GM19239 (cell line): ENCODE data around the gene PPFIA1.
"Not testable (repeated sequence)": the region's sequence is repeated elsewhere in the genome, so short reads cannot be mapped to it uniquely, and the experiment has no call there.

ENCODE experiments used
- DNase-seq: peaks from one replicate; pipeline ENCODE4 v3.0.0; 2011; ENCODE audit warnings: low spot score; ENCODE audit not compliant: insufficient read length
- FAIRE-seq: peaks from 2 replicates; lab custom pipeline; 2011; peaks lifted over from hg19 to GRCh38; lab: Jason Lieb, UNC

The PPFIA1 gene

GRCh38 chr11:70381872-70382861, 111.7 kb downstream of the PPFIA1 start:
- DNase-seq (no peak), FAIRE-seq (no peak)

DNA sequence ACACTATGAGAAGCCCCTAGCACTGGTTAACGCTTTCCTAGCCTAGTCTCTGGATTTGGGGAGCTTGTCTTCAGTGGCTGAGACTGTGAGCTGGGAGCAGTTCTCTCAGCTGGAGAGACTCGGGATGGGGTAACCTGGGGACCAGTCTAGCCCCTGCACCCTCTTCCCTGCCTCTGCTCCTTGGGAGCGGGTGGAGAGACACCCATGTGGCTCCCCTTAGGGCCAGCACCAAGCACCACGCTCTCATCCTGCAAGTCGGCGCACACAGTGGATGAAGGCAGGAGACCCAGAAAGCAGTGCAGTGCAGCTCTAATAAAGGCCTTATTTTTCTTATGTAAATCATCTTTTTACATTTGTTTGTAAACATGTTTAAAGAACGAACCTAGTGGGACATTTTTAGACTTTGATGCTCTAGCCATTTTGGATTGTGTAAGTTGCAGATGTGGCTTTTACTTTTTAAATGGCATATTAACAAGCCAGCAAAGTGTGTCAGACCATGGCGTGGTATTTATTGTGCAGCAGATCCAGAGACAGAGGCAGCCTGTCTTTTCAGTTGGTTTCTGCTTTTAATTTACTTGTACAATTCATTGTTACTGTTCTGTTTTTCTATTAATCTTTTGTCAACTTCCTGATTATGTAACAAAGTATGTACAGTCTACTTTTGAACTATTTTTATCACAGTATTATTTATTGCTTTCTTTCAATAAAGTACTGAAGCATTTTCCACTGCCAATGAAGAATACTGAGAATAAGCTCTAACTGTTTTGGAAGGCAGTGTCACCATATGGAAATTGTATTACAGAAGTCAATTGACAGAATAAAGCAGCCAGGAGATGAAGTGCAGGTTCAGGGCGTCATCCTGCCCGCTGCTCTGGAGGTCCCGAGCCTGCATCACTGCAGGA, 113.4 kb downstream of the PPFIA1 start:
- no peak for FAIRE-seq

DNA sequence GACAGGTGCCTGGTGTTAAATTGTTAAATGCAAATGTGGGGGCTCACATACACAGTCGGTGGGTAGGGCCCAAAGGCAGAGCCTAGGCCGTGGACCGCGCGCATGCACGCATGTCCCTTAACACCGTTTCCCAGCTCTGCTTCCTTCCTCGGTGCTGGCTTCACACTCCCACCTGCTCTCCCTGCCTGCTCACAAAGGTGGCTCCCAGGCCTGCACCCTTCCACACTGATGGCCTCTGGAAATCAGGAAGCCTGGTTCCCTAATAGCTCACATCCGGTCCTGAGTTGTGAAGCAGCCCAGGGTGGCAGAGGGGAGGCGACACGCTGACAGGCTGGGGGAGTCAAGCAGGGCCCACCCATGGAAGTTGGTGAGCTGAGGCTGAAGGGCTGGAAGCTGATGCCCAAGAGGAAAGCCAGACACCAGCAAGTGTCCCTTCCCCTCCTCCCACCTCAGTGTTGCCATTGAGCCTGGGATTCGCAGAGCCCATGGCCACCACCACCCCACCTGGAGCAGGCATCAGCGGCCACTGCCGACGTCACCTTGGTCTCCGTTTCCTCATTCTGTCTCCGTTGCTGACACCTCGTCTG, 114.2 kb downstream of the PPFIA1 start:
- DNase-seq (no peak), FAIRE-seq (no peak)

More for the DNA sequence above, 113.4 kb downstream of the PPFIA1 start:
- DNase-seq: no peak

DNA sequence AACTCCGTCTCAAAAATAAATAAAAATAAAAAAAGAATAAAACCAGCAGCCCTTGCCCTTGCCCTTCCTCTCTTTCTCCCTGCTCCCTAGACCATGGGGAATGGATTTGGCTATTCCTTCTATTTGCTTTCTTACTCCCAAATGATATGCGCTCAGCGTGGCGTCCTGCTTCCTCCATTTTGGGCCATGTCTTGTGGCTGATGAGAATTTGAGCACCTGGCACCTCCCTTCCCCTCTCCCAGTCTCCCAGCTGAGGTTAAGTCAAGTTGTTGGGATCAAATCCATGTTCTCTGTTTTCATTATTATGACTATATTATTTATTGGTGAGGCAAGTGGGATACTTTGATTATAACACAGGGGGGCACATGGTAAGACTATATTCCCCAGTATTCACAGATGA, 117.1 kb downstream of the PPFIA1 start:
- FAIRE-seq (no peak), DNase-seq (no peak)

DNA sequence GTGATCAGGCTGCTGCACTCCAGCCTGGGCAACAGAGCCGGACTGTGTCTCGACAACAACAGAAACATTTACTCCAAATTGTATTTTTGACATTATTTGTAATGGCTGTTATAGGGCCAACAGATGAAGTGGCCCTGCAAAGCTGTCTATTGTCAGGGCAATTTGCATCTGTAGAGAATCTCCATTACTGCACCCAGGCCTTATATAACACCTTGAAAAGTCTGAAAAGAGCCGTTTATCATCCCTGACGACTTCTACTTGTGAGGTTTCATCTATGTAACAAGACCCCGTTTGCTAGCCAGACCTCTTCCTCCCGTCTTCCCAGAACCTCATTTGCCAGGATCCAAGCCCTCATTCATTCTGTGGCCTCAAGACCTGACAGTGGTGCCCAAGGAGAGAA, 118.7 kb downstream of the PPFIA1 start:
- DNase-seq: no peak
- no peak for FAIRE-seq

GRCh38 chr11:70390882-70391281, 120.4 kb downstream of the PPFIA1 start:
- DNase-seq, FAIRE-seq: not testable (repeated sequence)

- FAIRE-seq: no peak
- no peak for DNase-seq
Measured at GRCh38 chr11:70394211-70394950, 123.9 kb downstream of the PPFIA1 start.

- peak; percentile 48 for FAIRE-seq
- DNase-seq: no peak
Measured at GRCh38 chr11:70397336-70397982, 127.0 kb downstream of the PPFIA1 start.

DNA sequence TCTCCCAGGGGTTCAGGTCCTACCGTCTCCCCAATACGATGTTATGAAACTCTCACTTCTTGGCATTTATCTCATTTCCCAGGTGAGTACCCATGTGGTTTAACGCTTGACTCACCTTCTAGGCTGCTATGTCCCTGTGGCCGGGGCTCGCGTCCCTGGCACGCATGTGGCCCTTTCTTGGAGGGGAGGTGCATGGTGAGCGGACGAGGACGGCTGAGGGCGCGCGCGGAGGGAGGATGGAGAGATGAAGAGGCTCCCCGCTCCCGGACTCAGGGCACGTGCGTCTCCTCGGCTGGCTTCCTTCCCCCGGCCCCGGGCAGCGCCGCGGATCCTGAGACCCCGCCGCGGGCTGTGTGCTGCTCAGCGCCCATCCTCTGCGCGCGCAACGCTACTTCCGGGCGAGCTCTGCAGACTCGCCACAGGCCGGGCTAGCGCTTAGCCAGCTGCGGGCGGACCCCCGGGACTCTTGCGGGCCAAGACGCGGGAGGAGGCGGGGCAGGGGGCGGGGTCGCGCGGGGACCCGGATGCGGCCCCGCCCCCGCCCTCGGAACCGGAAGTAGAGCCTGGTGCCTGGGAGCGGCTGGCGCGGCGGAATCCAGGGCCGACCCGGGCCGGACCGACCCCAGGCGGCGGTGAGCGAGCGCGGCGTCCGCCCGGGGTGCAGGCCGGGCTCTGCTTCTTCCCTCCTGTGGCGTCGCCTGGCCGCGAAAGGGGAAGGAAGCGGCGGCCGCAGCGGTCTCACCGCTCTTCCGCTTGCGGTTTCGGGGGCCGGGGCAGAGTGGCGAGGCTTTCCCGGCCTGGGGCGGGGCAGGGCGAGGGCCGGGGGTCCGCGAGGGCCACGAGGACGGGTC, 127.7 kb downstream of the PPFIA1 start, which contains the start of gene CTTN:
Gene CTTN (plus strand): TSS at position 547 of the 851 bp plus-strand sequence. CDS start 8,769 bp downstream, outside the sequence.
- DNase-seq: peak; percentile 71
- FAIRE-seq: no peak

GRCh38 chr11:70398834-70399680, 128.6 kb downstream of the PPFIA1 start:
- DNase-seq: peak; percentile 36
- FAIRE-seq: no peak

- no peak for DNase-seq
Measured at GRCh38 chr11:70399681-70400112, 129.2 kb downstream of the PPFIA1 start.

GRCh38 chr11:70400643-70401042, 130.2 kb downstream of the PPFIA1 start:
- no peak for FAIRE-seq
- DNase-seq: no peak

More at GRCh38 chr11:70399681-70400112, 129.2 kb downstream of the PPFIA1 start:
- FAIRE-seq: no peak

DNA sequence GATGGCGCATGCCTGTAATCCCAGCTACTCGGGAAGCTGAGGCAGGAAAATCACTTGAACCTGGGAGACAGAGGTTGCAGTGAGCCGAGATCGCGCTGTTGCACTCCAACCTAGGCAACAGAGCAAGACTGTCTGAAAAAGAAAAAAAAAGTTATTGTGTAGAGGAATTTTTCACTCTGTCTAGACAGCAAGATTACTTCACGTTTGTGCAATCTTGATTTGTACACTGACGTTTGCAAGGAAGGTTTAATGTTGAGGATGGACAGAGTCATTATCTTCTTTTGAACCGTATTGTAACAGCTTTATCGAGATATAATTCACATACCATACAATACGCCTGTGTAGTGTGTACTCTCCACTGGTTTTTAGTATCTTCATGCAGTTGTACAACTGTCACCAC, 131.5 kb downstream of the PPFIA1 start:
- FAIRE-seq: no peak
- DNase-seq: no peak

- FAIRE-seq: no peak
Measured at GRCh38 chr11:70402685-70403084, 132.2 kb downstream of the PPFIA1 start.

DNA sequence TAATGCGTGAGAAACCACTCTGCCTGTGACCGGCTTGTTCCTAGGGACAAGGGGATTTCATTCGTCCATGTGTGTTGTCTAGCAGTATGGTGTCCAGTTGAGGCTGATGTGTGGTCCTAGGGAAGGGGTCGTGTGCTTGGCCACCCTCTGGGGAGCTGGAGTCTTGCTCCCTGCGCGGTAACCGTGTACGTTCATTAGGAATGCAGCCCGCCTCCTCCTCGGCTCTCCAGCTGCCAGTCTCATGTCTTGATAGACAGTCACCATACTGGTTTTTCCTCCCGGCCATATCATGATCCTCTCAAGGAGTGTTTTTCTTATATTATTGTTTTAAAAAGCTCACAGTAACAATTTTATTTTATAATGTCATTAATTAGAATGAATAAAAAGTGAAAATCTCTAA, 133.8 kb downstream of the PPFIA1 start:
- no peak for FAIRE-seq
- DNase-seq: no peak

More at GRCh38 chr11:70402685-70403084, 132.2 kb downstream of the PPFIA1 start:
- DNase-seq: no peak

DNA sequence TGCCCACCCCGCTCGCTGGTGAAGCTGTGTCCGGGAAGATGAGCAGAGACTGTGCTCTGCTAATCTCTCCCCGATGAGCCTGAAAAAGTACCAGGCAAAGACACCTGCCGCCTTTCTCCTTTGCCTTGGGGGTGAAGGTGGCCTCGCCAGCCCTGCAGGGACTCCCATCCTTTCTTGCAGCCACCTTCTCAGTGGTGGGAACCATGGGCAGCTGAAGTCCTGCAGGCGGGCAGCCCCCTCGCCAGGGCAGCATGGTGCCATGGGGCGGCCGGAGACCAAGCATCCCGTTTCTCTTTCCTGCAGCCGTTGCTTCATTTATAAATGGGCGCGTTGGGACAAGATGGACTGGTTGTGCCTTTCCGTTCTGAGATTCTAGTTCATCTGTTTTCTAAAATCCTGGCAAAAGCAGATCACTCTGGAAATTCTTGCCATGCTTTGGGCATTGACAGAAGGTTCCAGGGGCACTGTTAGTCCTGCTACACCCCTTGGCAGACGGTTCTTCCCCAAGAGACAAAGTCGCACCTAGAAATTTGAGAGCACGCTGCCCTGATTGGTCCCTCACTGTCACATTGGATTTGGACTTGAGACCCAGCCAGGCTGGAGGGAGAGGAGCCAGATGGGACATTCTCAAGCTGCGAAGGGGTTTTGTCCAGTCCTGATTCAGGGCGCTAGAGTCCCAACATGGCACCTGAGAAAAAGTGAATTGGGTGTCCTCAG, 135.3 kb downstream of the PPFIA1 start:
- FAIRE-seq (no peak), DNase-seq (no peak)

GRCh38 chr11:70407121-70407520, 136.6 kb downstream of the PPFIA1 start:
- DNase-seq: no peak
- FAIRE-seq: no peak
